Prostate gland (tissue), 2 donors: ENCODE data around the gene KRTAP6-1. TPM values are rescaled to one million over a fixed set of nuclear protein-coding genes. Genes with fewer than 3 reads are reported as not detected.

Experiments
- DNase-seq: peaks from one replicate; pipeline ENCODE4 v3.0.0-alpha.2; 2019; ENCODE audit warnings: low spot score
- H3K27ac ChIP-seq, 2 donors: fragments of 200-600 bp; sonication (generic); 2 replicates each; pipeline ENCODE4 v1.5.1; 2017 to 2019
- H3K27me3 ChIP-seq: fragments of 200-600 bp; sonication (generic); replicated peaks from 2 replicates; pipeline ENCODE4 v1.5.1; 2019; ENCODE audit not compliant: insufficient read depth
- H3K36me3 ChIP-seq, 2 donors: fragments of 200-600 bp; sonication (generic); 1 replicate in 1 of 2; 2 replicates in 1 of 2; pipeline versions ENCODE4 v1.5.1 to v1.8.1; 2017 to 2019
- H3K4me1 ChIP-seq: fragments of 200-600 bp; sonication (generic); replicated peaks from 2 replicates; pipeline ENCODE4 v1.5.1; 2019
- H3K4me3 ChIP-seq, 2 donors: fragments of 200-600 bp; sonication (generic); 2 replicates each; pipeline ENCODE4 v1.5.1; 2017 to 2019
- H3K9me3 ChIP-seq: fragments of 200-600 bp; sonication (generic); 2 replicates; pipeline ENCODE4 v1.5.1; 2017
- CTCF ChIP-seq, 4 experiments: fragments of 200-600 bp in 2 of 4; fragments of 450-650 bp in 2 of 4; sonication (generic) in 2 of 4; IDR thresholded peaks; 1 replicate in 3 of 4; 2 replicates in 1 of 4; pipeline ENCODE4 v1.5.1; 2016 to 2019; ENCODE audit warnings: antibody characterized with exemption in 4 of 4, mild to moderate bottlenecking in 2 of 4, moderate library complexity in 2 of 4
- POLR2A ChIP-seq: fragments of 450-650 bp; IDR thresholded peaks from one replicate; pipeline ENCODE4 v1.6.1; 2016; ENCODE audit warnings: antibody characterized with exemption, mild to moderate bottlenecking
- POLR2AphosphoS5 ChIP-seq: sonication (generic); formaldehyde crosslinking; IDR thresholded peaks from one replicate; pipeline ENCODE4 v1.6.1; 2017; ENCODE audit warnings: antibody characterized with exemption
- WGBS: methylation state at CpG from one replicate; pipeline ENCODE4 v1.1.5; 2018; 5-methylcytosine and 5-hydroxymethylcytosine counted together
- intact Hi-C: fragments of 100-400 bp; cut with DNase I; formaldehyde crosslinking; loops from one replicate; pipeline ENCODE4 v1.14.2; 2022
- small RNA-seq, 2 donors: library from RNA; depleted of rRNA; stranded (forward); fragments of <200 nt; gene quantifications; one replicate each; pipeline ENCODE3, GENCODE V24; 2016
- total RNA-seq, 2 donors: library from RNA; depleted of rRNA; stranded (reverse); fragments of >200 nt; gene quantifications; one replicate each; pipeline ENCODE4 v1.1.0, GENCODE V29; 2016

Gene KRTAP6-1
- total RNA-seq, 2 donors from 2014 or later, result not detected

GRCh38 chr21:30563630-30564029 lies 50.1 kb downstream of the KRTAP6-1 start:
- Histone ChIP-seq H3K4me1 (no peaks in the 10 kb centered on the region), H3K4me3 (no peak overlapping the region), H3K27ac (no peak overlapping the region), H3K9me3 (no peaks in the 10 kb centered on the region), H3K36me3 (no peaks in the 10 kb centered on the region), H3K27me3 (no peaks in the 10 kb centered on the region)
- intact Hi-C loops, result no loop called here
- TF ChIP-seq CTCF (IDR thresholded peaks at IDR 0.05), result no peak
- TF ChIP-seq POLR2AphosphoS5, result no peak
- no peak for TF ChIP-seq POLR2A
- WGBS, result 88% methylated on average over 2 of the region's 2 CpGs
- no peak for DNase-seq

Small RNA genes lying within 50 kb of the gene (small RNA-seq; reads per million reads assigned to genes)
- gene KRTAP20-1 (0 reads per million in 2 donors), gene KRTAP20-3 (0 reads per million in 2 donors), gene KRTAP20-4 (0 reads per million in 2 donors), gene KRTAP22-1 (0 reads per million in 2 donors), gene KRTAP22-2 (0 reads per million in 2 donors)

Other genes with a start within 250 kb of the KRTAP6-1 start
- not detected for gene KRTAP13-2, start 241.7 kb downstream of the KRTAP6-1 start, total RNA-seq
- not detected for gene KRTAP13-1, start 217.9 kb downstream of the KRTAP6-1 start, total RNA-seq
- gene KRTAP13-3, start 188.0 kb downstream of the KRTAP6-1 start, total RNA-seq, result not detected
- gene KRTAP13-4, start 183.7 kb downstream of the KRTAP6-1 start, total RNA-seq, result not detected
- not detected for gene KRTAP15-1, start 173.7 kb downstream of the KRTAP6-1 start, total RNA-seq
- gene KRTAP19-1, start 133.6 kb downstream of the KRTAP6-1 start, total RNA-seq, result not detected
- gene KRTAP19-2, start 126.5 kb downstream of the KRTAP6-1 start, total RNA-seq, result not detected
- gene KRTAP19-3, start 121.9 kb downstream of the KRTAP6-1 start, total RNA-seq, result not detected
- gene KRTAP19-4, start 116.8 kb downstream of the KRTAP6-1 start, total RNA-seq, result not detected
- gene KRTAP19-5, start 111.8 kb downstream of the KRTAP6-1 start, total RNA-seq, result not detected
- gene KRTAP19-6, start 72.1 kb downstream of the KRTAP6-1 start, total RNA-seq, result not detected
- gene KRTAP19-7, start 52.6 kb downstream of the KRTAP6-1 start, total RNA-seq, result not detected
- gene KRTAP22-2, start 23.5 kb downstream of the KRTAP6-1 start, total RNA-seq, result not detected
- gene KRTAP6-3, start 21.5 kb downstream of the KRTAP6-1 start, total RNA-seq, result not detected
- gene KRTAP6-2, start 15.0 kb downstream of the KRTAP6-1 start, total RNA-seq, result not detected
- not detected for gene KRTAP22-1, start 12.8 kb downstream of the KRTAP6-1 start, total RNA-seq
- gene KRTAP20-1, start 2.5 kb upstream of the KRTAP6-1 start, total RNA-seq, result not detected
- not detected for gene KRTAP20-4, start 6.7 kb upstream of the KRTAP6-1 start, total RNA-seq
- not detected for gene KRTAP20-2, start 21.3 kb upstream of the KRTAP6-1 start, total RNA-seq
- gene KRTAP20-3, start 28.9 kb upstream of the KRTAP6-1 start, total RNA-seq, result not detected
- not detected for gene KRTAP21-3, start 104.8 kb upstream of the KRTAP6-1 start, total RNA-seq
- gene KRTAP21-2, start 133.3 kb upstream of the KRTAP6-1 start, total RNA-seq, result not detected
- not detected for gene KRTAP21-1, start 141.5 kb upstream of the KRTAP6-1 start, total RNA-seq
- gene KRTAP8-1, start 199.3 kb upstream of the KRTAP6-1 start, total RNA-seq, result 1 to 10 TPM in 1 of 2 donors, not detected in 1; 2.7 TPM
- not detected for gene KRTAP7-1, start 215.8 kb upstream of the KRTAP6-1 start, total RNA-seq